Left lung (tissue), 10 donors: ENCODE results near the gene SCUBE3. TPM values are rescaled to one million over a fixed set of nuclear protein-coding genes. Genes with fewer than 3 reads are reported as not detected.

Source experiments
- ATAC-seq: fragments of 200-7000 bp; cut with Tn5 transposase; one replicate; pipeline ENCODE4 v1.9.1; 2020; ENCODE audit warnings: moderate library complexity
- DNase-seq, 4 donors: peaks; one replicate each; pipeline ENCODE4 v3.0.0-alpha.2; 2013 to 2020
- H3K27ac ChIP-seq, 2 donors: fragments of 200-600 bp; sonication (generic) in 1 of 2; one replicate each; pipeline versions ENCODE4 v1.5.0 to v1.8.0; 2020 to 2021
- H3K27me3 ChIP-seq, 2 donors: fragments of 200-600 bp; sonication (generic) in 1 of 2; one replicate each; pipeline versions ENCODE4 v1.5.0 to v1.8.0; 2020 to 2021
- H3K36me3 ChIP-seq, 2 donors: fragments of 200-600 bp; sonication (generic) in 1 of 2; one replicate each; pipeline versions ENCODE4 v1.5.0 to v1.8.0; 2020 to 2021
- H3K4me1 ChIP-seq, 2 donors: fragments of 200-600 bp; one replicate each; pipeline ENCODE4 v1.8.0; 2021
- H3K4me3 ChIP-seq, 2 donors: fragments of 200-600 bp; sonication (generic) in 1 of 2; one replicate each; pipeline versions ENCODE4 v1.5.0 to v1.8.0; 2020 to 2021; ENCODE audit warnings: mild to moderate bottlenecking in 1 of 2
- H3K9me3 ChIP-seq, 2 donors: fragments of 200-600 bp; sonication (generic) in 1 of 2; one replicate each; pipeline versions ENCODE4 v1.5.0 to v1.8.0; 2020 to 2021
- CTCF ChIP-seq, 2 donors: fragments of 200-600 bp; sonication (generic) in 1 of 2; IDR thresholded peaks; one replicate each; pipeline versions ENCODE4 v1.5.0 to v1.8.0; 2021; ENCODE audit warnings: antibody characterized with exemption in 2 of 2
- intact Hi-C, 2 donors: fragments of 100-400 bp; cut with DNase I; formaldehyde crosslinking; loops; one replicate each; pipeline versions ENCODE4 v1.11.2 to v1.14.2; 2022
- polyA plus RNA-seq, 6 donors: library from polyadenylated mRNA; unstranded; fragments of 120-200 nt; gene quantifications; one replicate each; pipeline ENCODE4 v1.2.1, GENCODE V29; 2013; ENCODE audit not compliant: insufficient read length in 6 of 6
- total RNA-seq, 2 donors: library from RNA; stranded (reverse); fragmentation: NEBNext Ultra II Directional; extraction: Animal tissue kit (Norgen Biotek cat#: 25700); gene quantifications; one replicate each; pipeline ENCODE4 v1.2.1, GENCODE V29; 2021
- donor health status: DM: no; HTN: yes; CAD: no.
- donor health status: DM: no; HTN: no; CAD: no.

Gene SCUBE3
- total and polyA plus RNA-seq, 8 donors = 2.2 to 4.7 (median 3.9) TPM

DNA sequence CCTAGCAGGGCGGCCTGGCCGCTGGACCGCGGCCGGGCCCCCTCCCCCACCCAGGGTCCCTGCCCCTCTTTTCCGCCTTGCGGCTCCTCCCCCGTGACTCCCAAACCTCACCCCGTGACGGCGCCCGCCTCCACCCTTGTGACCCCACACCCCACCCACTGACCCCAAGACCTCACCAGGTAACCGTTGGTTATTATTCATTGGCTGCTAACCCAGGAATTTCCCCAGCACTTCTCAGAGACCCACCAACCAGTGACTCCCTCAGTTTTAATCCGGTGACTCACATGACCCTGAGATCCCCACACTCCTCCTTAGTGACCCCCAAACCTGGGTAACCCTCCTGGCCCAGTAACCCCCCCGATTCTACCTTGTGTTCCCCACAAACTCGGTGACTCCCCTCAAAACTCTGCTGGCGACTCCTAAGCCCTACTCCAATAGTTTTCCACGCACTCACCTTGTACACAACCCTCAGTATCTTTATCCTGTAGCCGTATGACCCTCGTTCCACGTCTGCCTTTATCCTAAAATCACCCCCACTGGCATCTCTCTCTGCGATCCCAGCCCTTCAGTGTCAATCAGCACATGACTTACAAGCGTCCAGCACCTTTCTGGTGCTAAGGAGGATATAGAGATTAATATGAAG is 46.3 kb downstream of the SCUBE3 start:
- Histone ChIP-seq H3K36me3 (no peaks in the 10 kb centered on the region), H3K9me3 (no peaks in the 10 kb centered on the region), H3K4me1 (peaks cover 6 to 50% of the 10 kb centered on the region in 2 donors), H3K27ac (peak overlapping the region; percentile 96 to 98), H3K4me3 (peak overlapping the region; percentile 88 to 90), H3K27me3 (no peaks in the 10 kb centered on the region)
- ATAC-seq = peak; percentile 64
- DNase-seq = peak; percentile 63 to 91 (median 78)
- intact Hi-C loops = no loop called here
- TF ChIP-seq CTCF (IDR thresholded peaks at IDR 0.05) = no peak

DNA sequence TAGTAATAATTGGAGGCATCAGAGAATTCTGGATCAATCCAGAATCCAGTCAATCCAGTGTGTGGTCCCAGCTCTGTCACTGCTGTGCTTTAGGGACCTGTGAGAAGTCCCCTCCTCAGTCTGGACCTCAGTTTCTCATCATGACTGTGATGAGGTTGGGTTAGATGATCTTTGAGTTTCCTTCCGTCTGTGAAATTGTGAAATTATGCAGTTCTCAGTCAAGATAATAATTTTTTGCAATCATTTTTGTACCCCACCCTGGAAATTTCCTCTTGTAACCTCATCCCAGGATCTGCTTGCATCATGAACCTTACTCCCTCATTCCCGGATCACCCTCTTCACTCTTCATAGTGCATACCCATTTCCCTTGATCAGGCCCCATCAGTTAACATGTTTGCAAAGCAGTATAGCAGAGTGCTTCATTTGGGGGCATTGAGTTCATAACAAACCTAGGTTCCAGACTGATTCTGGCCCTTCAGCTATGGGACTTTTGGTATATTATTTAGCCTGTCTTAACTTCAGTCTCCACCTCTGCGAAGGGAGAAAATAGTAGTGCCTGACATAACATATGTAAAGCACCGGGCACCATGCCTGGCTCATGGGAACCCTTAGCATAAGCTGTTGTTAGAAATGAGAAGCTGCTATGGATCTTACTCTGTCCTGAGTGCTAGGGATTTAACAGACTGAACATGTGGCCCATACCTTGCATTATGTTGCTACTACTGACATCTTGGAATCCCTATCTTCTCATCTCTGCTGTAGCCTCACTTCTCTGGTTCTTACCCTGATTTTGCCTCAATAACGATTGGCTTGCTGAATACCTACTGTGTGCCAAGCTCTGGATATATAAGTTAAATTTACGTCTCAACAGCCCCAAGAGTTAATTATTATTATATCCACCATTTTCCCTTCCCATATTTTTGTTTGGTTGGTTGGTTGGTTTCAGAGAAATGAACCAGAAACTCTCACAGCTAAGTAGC is 47.1 kb downstream of the SCUBE3 start:
- Histone ChIP-seq H3K4me3 (peak overlapping the region; percentile 88 to 90), H3K4me1 (peaks cover 6 to 50% of the 10 kb centered on the region in 2 donors), H3K27ac (peak overlapping the region; percentile 96 to 98), H3K27me3 (no peaks in the 10 kb centered on the region), H3K36me3 (no peaks in the 10 kb centered on the region), H3K9me3 (no peaks in the 10 kb centered on the region)
- intact Hi-C loops = no loop called here
- DNase-seq = no peak
- no peak for TF ChIP-seq CTCF (IDR thresholded peaks at IDR 0.05)
- no peak for ATAC-seq

DNA sequence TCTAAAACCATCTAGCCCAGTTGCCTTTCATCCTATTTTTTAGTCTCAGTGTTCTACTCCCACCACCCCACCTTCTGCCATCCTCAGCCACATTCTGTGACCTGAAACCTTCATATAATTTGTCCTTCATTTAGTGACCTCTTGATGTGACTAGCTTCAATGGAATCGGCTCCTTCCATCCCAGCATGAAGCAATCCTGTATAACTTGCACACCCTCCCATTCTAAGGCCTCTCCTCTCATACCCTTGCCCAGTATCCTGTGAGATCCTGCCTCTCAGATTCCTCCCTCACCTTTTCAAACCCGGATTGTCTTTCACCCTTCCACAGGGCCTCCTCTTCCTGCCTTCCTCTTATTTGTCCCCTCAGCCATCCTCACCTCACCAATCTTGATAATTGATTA is 48.8 kb downstream of the SCUBE3 start:
- peaks cover 6 to 45% of the 10 kb centered on the region in 2 donors for H3K4me1 ChIP-seq
- H3K4me3 ChIP-seq = no peak overlapping the region
- intact Hi-C loops = no loop called here
- H3K27me3 ChIP-seq = no peaks in the 10 kb centered on the region
- no peak for TF ChIP-seq CTCF (IDR thresholded peaks at IDR 0.05)
- no peak for ATAC-seq
- no peak for DNase-seq
- H3K36me3 ChIP-seq = no peaks in the 10 kb centered on the region
- no peak overlapping the region for H3K27ac ChIP-seq
- no peaks in the 10 kb centered on the region for H3K9me3 ChIP-seq

DNA sequence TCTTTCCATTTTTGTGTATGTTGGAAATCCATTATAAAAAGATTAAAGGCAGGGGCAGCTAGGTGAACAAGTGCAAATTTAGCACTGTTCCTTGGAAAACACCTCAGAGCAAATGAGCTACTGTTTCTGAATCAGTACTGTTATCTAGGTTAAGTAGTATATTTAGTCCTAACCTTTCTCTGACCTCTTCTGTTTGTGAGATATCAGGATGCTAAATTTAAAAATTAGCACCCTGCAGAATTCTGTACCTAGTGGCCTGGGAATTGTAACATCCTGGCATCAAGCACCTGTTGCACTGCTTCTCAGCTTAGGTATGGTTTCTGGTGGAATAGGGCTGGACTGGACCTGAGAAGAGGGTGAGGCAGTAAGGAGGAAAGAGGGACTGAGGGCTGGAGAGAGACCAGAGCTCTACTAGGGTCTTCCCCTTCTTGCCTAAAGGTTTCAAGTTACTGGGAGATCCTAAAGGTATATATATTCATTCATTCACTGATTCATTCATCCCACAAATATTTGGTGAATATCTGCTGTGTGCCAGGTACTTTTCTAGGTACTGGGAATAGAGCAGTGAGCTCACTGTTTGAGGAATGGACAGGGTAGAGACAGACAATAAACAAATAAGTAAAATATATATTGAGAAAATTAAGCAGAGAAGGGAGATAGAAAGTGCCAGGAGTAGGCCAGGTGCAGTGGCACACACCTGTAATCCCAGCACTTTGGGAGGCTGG is 51.0 kb downstream of the SCUBE3 start:
- no peak for TF ChIP-seq CTCF (IDR thresholded peaks at IDR 0.05)
- ATAC-seq = no peak
- Histone ChIP-seq H3K36me3 (no peaks in the 10 kb centered on the region), H3K27me3 (no peaks in the 10 kb centered on the region), H3K27ac (no peak overlapping the region), H3K4me1 (peaks cover 6 to 31% of the 10 kb centered on the region in 2 donors), H3K4me3 (no peak overlapping the region), H3K9me3 (no peaks in the 10 kb centered on the region)
- no peak for DNase-seq
- intact Hi-C loops = no loop called here
